SKM-1 (cell line): ENCODE results near the gene CKAP5.

Experiments
- DNase-seq: peaks from one replicate; lab custom pipeline; 2025; ENCODE audit not compliant: unreplicated experiment; lab: John Stamatoyannopoulos, UW

The CKAP5 gene

DNA sequence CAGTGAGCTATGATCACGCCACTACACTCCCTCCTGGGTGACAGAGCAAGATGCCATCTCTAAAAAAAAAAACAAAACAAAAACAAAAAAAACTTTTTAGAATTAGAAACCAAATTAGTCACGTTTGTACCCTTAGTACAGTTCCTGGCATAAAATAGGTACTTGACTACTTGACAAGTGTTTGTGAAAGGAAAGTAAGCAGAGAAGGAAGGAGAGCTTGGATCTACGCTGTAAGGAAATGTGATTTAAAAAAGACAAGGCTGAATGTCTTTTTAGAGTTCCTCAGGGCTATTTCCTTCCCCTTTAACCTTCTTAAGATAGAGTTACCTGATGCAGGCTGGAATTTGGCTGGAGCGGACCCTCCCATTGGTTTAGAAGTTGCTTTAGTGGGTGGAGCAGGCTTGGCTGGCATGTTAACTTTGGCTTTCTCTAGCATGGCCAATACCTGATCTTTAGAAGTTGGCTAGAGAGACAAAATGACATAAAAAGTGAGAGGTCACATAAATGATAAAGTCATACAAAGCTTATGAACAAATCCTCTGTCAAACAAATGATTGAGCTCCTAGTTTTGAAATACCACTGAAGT, 76.4 kb downstream of the CKAP5 start:
- no peak for DNase-seq

DNA sequence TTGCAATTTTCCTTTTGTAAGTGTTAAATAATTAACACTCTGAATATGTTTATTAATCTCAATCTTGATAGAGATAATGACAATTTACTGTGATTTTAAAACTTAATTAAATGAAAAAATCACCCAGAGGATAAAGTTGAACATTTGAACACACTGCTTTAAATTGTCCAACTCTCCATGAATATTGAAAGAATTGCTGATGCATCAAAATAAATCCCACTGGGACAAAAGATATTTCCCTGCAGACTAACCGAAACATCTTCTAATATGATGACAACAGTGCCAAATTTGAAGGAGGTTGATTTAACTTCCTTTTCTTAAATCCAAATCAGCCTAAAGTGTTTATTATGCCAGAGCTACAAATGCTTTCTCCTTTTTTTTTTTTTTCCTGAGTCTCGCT, 79.4 kb downstream of the CKAP5 start:
- no peak for DNase-seq

DNA sequence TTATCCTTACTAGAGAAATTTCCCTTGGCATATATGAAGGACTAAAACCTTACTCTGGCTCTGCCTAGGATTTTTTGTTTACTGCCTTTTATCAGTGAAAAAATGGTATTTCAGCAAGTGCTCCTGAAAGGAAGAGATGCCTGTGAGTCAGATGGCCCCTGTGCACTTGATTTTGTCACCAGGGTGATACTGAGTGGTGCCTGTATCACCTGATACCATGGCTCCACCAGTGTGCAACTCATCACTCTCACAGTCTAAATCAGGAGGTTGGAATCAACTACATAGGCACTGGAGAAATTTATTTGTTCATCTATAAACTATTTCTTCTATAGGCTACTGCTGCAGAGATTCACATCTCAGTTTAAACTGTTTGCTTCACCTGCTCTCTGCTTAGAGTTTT, 83.8 kb downstream of the CKAP5 start:
- DNase-seq: no peak

- no peak for DNase-seq
These were observed 84.3 kb downstream of the CKAP5 start for GRCh38 chr11:46761807-46762206.

DNA sequence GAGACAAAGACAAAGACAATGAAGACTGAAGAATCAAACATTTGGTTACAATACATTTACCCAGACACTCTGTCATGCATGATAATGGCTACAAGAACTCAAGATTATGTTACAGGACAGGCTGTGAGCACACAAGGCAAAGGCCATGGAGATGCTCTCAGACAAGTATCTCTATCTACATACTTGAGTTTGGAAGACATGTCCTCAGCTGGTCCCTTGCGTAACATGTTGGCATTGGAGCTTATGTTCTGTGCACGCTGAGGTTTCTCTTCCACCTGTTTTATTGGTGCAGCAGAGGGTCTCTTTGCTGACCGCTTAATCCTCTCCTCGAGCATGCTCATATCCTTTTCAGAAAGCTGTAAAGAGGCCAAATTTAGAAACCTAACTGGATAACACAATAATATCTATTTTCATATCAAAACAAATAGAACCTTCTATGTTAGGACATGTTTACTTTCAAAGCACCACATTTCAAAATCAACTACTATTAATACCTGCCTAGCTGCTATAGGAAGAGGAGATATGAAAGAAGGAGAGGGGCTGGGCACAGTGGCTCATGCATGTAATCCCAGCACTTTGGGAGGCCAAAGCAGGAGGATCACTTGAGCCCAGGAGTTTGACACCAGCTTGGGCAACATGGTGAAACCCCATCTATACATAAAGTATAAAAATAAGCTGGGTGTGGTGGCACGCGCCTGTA, 85.5 kb downstream of the CKAP5 start:
- DNase-seq: no peak

GRCh38 chr11:46759196-46759595, 86.9 kb downstream of the CKAP5 start:
- DNase-seq: no peak

DNA sequence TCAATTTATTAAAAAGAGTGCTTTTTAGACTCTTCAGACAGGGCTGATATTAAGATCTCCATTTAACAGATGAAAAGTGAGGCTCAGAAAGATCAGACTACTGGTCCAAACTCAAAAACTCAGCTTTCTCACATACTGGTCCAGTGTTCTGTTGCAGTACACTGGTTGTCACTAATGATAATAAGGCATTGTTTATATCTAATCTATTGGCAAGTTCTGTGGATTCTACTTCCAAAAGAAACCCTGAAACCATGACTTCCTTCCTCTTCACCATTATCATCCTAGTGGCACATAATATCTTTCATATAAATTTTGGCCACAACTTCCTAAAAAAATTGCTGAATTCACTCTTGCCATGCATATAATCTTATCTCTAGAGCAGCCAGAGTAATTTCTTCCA, 90.1 kb downstream of the CKAP5 start:
- DNase-seq: no peak

DNA sequence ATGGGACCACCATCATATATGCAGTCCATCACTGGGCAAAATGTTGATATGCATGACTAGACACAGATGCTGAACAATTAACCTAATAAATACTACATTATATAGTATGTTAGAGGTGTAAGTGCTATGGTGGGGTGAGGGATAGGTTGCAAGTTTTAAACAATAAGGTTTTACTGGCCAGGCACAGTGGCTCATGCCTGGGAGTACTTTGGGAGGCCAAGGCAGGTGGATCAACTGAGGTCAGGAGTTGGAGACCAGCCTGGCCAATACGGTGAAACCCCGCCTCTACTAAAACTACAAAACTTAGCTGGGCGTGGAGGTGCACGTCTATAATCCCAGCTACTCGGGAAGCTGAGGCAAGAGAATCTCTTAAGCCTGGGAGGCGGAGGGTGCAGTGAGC, 98.9 kb downstream of the CKAP5 start:
- no peak for DNase-seq

GRCh38 chr11:46745995-46746394, 100.1 kb downstream of the CKAP5 start:
- no peak for DNase-seq

GRCh38 chr11:46745328-46745727, 100.8 kb downstream of the CKAP5 start:
- DNase-seq: no peak

GRCh38 chr11:46743693-46744339, 102.3 kb downstream of the CKAP5 start:
- no peak for DNase-seq

DNA sequence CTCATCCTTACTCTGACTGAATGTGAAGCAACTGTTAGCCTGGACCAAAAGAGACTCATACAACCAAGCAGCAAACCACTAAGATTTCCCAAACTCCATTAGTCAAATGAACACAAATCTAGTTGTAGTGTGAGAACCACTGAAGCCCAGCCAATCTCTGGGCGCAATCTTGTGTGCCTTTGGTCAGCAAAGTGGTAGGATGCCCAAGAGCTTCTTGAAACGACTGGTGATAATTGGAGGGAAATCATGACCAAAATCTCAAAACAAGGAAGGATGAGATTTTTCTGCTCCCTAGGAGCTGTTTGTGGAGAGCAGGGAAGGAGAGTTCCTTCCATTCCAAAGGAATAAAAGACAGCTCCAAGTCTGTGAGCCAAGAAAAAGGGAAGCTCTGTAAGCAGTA, 103.0 kb downstream of the CKAP5 start:
- DNase-seq: no peak

- no peak for DNase-seq
These were observed 104.2 kb downstream of the CKAP5 start for GRCh38 chr11:46741600-46742484.

DNA sequence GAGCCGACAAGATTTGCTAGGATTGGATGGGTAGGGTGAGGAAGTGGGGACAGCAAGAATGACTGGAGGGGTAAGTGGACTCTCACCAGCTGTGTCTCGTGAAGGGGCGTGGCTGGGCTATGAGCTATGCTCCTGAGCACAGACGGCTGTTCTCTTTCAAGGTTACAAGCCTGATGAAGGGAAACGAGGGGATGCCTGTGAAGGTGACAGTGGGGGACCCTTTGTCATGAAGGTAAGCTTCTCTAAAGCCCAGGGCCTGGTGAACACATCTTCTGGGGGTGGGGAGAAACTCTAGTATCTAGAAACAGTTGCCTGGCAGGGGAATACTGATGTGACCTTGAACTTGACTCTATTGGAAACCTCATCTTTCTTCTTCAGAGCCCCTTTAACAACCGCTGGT, 107.2 kb downstream of the CKAP5 start:
- no peak for DNase-seq

GRCh38 chr11:46737699-46738098, 108.4 kb downstream of the CKAP5 start:
- no peak for DNase-seq

DNA sequence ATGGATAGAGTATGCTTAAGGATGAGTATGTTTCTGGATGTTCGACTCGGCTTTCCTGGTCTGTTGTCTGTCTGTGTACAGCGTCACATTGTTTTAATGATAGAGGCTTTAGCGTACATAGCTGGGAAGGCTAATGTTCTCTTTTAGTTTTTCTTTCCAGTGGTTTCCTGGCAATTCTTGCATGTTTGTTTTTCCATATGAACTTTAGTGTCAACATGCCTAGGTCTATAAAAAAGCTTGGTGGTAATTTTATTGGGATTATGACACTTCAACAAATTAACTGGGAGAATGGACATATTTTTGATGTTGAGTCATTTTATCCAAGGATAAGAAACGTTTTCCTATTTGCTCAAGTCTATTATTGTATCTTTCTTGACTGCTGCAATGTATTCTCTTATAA, 109.5 kb downstream of the CKAP5 start:
- no peak for DNase-seq

DNA sequence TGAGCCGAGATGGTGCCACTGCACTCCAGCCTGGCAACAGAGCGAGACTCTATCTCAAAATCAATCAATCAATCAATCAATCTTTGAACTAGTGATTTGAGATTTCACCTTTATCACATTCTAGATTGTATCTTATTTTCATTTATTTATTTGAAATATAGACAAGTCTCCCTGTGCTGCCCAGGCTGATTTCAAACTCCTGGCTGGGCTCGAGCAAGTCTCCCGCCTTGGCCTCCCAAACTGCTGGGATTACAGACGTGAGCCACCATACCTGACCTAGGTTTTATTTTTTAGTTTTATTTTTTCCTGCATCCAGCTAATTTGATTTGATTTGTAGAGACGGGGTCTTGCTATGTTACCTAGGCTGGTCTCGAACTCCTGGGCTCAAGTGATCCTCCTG, 109.9 kb downstream of the CKAP5 start:
- DNase-seq: no peak

- no peak for DNase-seq
These were observed 112.8 kb downstream of the CKAP5 start for GRCh38 chr11:46733234-46733633.

GRCh38 chr11:46731545-46731944, 114.5 kb downstream of the CKAP5 start:
- DNase-seq: no peak

- no peak for DNase-seq
These were observed 116.7 kb downstream of the CKAP5 start for GRCh38 chr11:46729110-46730027.

GRCh38 chr11:46728659-46729040, 117.4 kb downstream of the CKAP5 start:
- DNase-seq: no peak
